KMS-11 (cell line): ENCODE data around the gene GPI.

Source experiments
- H2AFZ ChIP-seq: fragments of 200-600 bp; sonication (generic); 2 replicates; pipeline ENCODE4 v1.6.1; 2016; ENCODE audit warnings: antibody characterized with exemption, mixed run types, low read depth
- H3K27ac ChIP-seq: fragments of 200-600 bp; sonication (generic); 2 replicates; pipeline ENCODE4 v1.6.1; 2016; ENCODE audit warnings: mild to moderate bottlenecking, mixed run types
- H3K27me3 ChIP-seq: fragments of 200-600 bp; sonication (generic); 2 replicates; pipeline ENCODE4 v1.6.1; 2017; ENCODE audit warnings: mild to moderate bottlenecking, low read depth, mixed run types, moderate library complexity; ENCODE audit not compliant: insufficient read depth
- H3K36me3 ChIP-seq: fragments of 200-600 bp; sonication (generic); 2 replicates; pipeline ENCODE4 v1.6.1; 2017; ENCODE audit warnings: mild to moderate bottlenecking, mixed run types; ENCODE audit not compliant: insufficient read depth
- H3K4me1 ChIP-seq: fragments of 200-600 bp; sonication (generic); 2 replicates; pipeline ENCODE4 v1.6.1; 2016; ENCODE audit warnings: mild to moderate bottlenecking, low read depth, mixed run types; ENCODE audit not compliant: poor library complexity, severe bottlenecking
- H3K4me2 ChIP-seq: fragments of 200-600 bp; sonication (generic); 2 replicates; pipeline ENCODE4 v1.7.0; 2016; ENCODE audit warnings: mild to moderate bottlenecking, mixed run types
- H3K4me3 ChIP-seq: fragments of 200-600 bp; sonication (generic); IDR thresholded peaks from 2 replicates; pipeline ENCODE4 v1.6.1; 2017; ENCODE audit warnings: low read depth, low read length, mixed read lengths; ENCODE audit not compliant: insufficient read depth
- H3K79me2 ChIP-seq: fragments of 200-600 bp; sonication (generic); 2 replicates; pipeline ENCODE4 v1.6.1; 2016; ENCODE audit warnings: low read depth, mixed run types; ENCODE audit not compliant: insufficient read depth
- H3K9ac ChIP-seq: fragments of 200-600 bp; sonication (generic); 2 replicates; pipeline ENCODE4 v1.6.1; 2016; ENCODE audit warnings: mild to moderate bottlenecking, mixed run types
- H4K20me1 ChIP-seq: fragments of 200-600 bp; sonication (generic); 2 replicates; pipeline ENCODE4 v1.6.1; 2016; ENCODE audit warnings: mild to moderate bottlenecking, mixed run types; ENCODE audit not compliant: insufficient read depth
- TF ChIP-seq, protein P1 (sequence below): fragments of 200-600 bp; sonication (generic); conservative IDR thresholded peaks from 2 replicates; pipeline ENCODE4 v1.6.1; 2017; ENCODE audit warnings: low read depth, mild to moderate bottlenecking, antibody characterized with exemption, low read length, moderate library complexity, mixed read lengths

The GPI gene

DNA sequence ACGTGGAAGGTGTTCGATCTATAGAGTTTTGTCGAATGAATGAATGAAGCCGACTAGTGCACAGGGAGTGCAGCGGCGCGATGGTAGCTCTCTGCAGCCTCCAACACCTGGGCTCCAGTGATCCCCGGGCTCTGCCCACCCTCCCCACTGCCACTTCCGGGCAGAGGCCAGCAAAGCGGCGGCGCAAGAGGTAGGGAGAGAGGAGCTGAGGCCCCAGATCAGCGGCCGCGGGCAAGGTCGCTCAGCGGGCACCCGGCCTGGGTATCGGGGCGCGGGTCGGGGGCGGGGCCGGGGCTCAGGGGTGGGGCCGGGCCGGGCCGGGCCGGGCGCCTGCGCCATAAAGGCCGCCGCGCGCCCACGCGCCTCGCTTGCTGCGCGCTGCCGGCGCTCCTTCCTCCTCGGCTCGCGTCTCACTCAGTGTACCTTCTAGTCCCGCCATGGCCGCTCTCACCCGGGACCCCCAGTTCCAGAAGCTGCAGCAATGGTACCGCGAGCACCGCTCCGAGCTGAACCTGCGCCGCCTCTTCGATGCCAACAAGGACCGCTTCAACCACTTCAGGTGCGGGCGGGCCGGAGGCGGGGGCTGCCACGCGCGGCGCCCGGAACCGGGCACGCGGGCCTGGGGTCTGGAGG, at the start of gene GPI:
TSS of gene GPI (plus strand) at position 367 of the 633 bp plus-strand sequence. CDS start at position 438, 71 bp downstream.
- H3K9ac ChIP-seq = peak within 1 kb of the TSS; percentile 92
- H4K20me1 ChIP-seq = no peaks in the 10 kb centered on the region
- peak within 1 kb of the TSS; percentile 95 for H3K4me2 ChIP-seq
- peaks cover 30% of the 10 kb centered on the region for H3K79me2 ChIP-seq
- TF ChIP-seq, protein P1, sequence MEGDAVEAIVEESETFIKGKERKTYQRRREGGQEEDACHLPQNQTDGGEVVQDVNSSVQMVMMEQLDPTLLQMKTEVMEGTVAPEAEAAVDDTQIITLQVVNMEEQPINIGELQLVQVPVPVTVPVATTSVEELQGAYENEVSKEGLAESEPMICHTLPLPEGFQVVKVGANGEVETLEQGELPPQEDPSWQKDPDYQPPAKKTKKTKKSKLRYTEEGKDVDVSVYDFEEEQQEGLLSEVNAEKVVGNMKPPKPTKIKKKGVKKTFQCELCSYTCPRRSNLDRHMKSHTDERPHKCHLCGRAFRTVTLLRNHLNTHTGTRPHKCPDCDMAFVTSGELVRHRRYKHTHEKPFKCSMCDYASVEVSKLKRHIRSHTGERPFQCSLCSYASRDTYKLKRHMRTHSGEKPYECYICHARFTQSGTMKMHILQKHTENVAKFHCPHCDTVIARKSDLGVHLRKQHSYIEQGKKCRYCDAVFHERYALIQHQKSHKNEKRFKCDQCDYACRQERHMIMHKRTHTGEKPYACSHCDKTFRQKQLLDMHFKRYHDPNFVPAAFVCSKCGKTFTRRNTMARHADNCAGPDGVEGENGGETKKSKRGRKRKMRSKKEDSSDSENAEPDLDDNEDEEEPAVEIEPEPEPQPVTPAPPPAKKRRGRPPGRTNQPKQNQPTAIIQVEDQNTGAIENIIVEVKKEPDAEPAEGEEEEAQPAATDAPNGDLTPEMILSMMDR = no peak
- peak within 1 kb of the TSS; percentile 33 for H3K4me3 ChIP-seq
- H3K27ac ChIP-seq = peak within 1 kb of the TSS; percentile 52
- H3K27me3 ChIP-seq = no peaks in the 10 kb centered on the region
- peak within 1 kb of the TSS; percentile 98 for H2AFZ ChIP-seq
- peaks cover 22% of the 10 kb centered on the region; the same call in 1 of the 2 replicates for H3K36me3 ChIP-seq
- H3K4me1 ChIP-seq = peaks cover 25% of the 10 kb centered on the region

GRCh38 chr19:34316247-34316646, 48.7 kb upstream of the GPI start:
- Histone ChIP-seq H3K36me3 (no peaks in the 10 kb centered on the region), H3K4me1 (no peaks in the 10 kb centered on the region), H3K4me2 (no peak overlapping the region), H4K20me1 (no peaks in the 10 kb centered on the region), H3K27ac (no peak overlapping the region), H2AFZ (no peak overlapping the region), H3K79me2 (no peaks in the 10 kb centered on the region), H3K4me3 (no peak overlapping the region), H3K27me3 (no peaks in the 10 kb centered on the region), H3K9ac (no peak overlapping the region)
- TF ChIP-seq, protein P1 = no peak

DNA sequence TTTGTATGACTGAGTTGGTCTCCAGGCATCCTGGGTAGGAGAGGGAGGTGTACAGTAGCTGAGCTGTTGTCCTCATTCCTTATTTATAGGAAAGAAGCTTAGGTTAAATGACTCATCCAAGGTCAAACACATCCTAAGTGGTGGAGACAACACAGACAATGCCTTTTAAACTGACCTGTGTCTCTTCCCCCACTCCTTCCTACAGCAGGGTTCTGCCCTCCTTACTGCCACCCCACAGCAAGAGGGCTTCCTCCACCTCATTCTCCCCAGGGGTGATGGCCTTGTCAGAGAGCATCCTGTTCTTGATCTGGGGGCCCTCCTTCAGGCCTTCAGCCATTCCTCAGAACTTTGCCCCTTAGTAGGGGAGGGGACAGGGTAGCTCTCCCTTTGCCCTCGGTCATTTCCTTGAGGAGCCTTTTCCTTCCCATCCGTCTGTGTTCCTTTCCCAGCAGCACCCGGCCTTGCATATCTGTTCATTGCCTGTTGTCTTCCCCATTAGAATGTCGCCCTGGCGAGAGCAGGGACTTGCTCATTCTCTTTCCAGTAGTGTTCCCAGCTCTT, 48.2 kb upstream of the GPI start:
- TF ChIP-seq, protein P1 = no peak
- Histone ChIP-seq H3K9ac (no peak overlapping the region), H4K20me1 (no peaks in the 10 kb centered on the region), H3K36me3 (no peaks in the 10 kb centered on the region), H3K27ac (no peak overlapping the region), H3K79me2 (no peaks in the 10 kb centered on the region), H3K4me1 (no peaks in the 10 kb centered on the region), H2AFZ (no peak overlapping the region), H3K27me3 (no peaks in the 10 kb centered on the region), H3K4me2 (no peak overlapping the region), H3K4me3 (no peak overlapping the region)

DNA sequence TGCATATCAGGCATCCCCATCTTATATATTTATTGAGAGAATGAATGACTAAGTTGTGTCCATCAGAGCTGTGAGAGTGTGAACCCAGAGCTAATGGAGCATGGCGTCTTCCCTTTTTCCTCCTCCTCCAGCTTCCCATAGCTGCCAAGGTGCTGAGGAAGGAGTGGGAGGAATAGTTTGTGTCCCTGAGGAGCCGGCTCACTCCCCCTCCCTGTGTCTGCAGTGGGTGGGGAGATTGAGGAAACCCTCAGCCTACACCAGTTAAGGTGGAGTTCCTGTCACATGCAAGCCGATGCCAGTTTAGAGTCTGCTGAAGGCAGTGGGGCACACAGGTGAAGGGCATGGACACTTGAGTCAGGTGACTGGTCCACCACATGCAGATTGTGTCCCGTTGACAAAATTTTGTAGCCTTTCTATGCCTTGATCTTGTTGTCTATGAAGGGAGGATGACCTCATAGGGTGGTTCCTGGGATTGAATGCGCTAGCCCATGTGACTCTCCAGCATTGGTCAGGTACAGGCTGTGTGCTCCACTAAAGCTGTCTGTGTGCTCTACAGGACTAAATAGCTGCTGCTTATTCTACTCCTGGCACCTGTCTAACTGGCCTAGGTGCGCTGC, 47.6 kb upstream of the GPI start:
- H3K79me2 ChIP-seq = no peaks in the 10 kb centered on the region
- TF ChIP-seq, protein P1 = no peak
- H3K27ac ChIP-seq = no peak overlapping the region
- no peak overlapping the region for H3K4me2 ChIP-seq
- H3K4me1 ChIP-seq = no peaks in the 10 kb centered on the region
- no peaks in the 10 kb centered on the region for H3K27me3 ChIP-seq
- no peak overlapping the region for H2AFZ ChIP-seq
- H3K9ac ChIP-seq = no peak overlapping the region
- H3K36me3 ChIP-seq = no peaks in the 10 kb centered on the region
- H3K4me3 ChIP-seq = no peak overlapping the region
- no peaks in the 10 kb centered on the region for H4K20me1 ChIP-seq
